GM12865 (cell line): ENCODE results near the gene ZNF787.
A peak's percentile ranks its signal among the peaks of the same experiment; 100 is the strongest.

Source experiments
- DNase-seq: peaks from one replicate; pipeline ENCODE4 v3.0.0; 2010; ENCODE audit warnings: low read depth
- H3K4me3 ChIP-seq: 2 replicates; pipeline ENCODE4 v1.5.1; 2011; ENCODE audit warnings: mild to moderate bottlenecking, low read depth, low read length, control low read depth
- CTCF ChIP-seq: IDR thresholded peaks from 2 replicates; pipeline ENCODE4 v1.5.1; 2011; ENCODE audit warnings: low read length, control low read depth, low read depth, inconsistent platforms; ENCODE audit not compliant: insufficient read depth; ENCODE audit errors: missing control alignments

ZNF787 gene

GRCh38 chr19:56121180-56122167, at the start of gene ZNF787:
ZNF787 (minus strand) TSS chr19:56121295; CDS start chr19:56103217, 18,078 bp downstream.
- no peak for TF ChIP-seq CTCF
- DNase-seq, result peak; percentile 99
- peak within 1 kb of the TSS; percentile 84 for H3K4me3 ChIP-seq

- H3K4me3 ChIP-seq, result no peak overlapping the region
- DNase-seq, result no peak
- TF ChIP-seq CTCF, result no peak
Measured at GRCh38 chr19:56170261-56170660, 49.2 kb upstream of the ZNF787 start.

- no peak for DNase-seq
- no peak for TF ChIP-seq CTCF
- no peak overlapping the region for H3K4me3 ChIP-seq
Measured at GRCh38 chr19:56167064-56167578, 46.0 kb upstream of the ZNF787 start.

- DNase-seq, result no peak
- no peak overlapping the region for H3K4me3 ChIP-seq
Measured at GRCh38 chr19:56163097-56163496, 42.0 kb upstream of the ZNF787 start.

GRCh38 chr19:56162258-56162657, 41.2 kb upstream of the ZNF787 start:
- peak; percentile 20 for DNase-seq

More at GRCh38 chr19:56163097-56163496, 42.0 kb upstream of the ZNF787 start:
- TF ChIP-seq CTCF, result no peak

GRCh38 chr19:56161534-56161933, 40.4 kb upstream of the ZNF787 start:
- no peak for DNase-seq
- TF ChIP-seq CTCF, result no peak
- H3K4me3 ChIP-seq, result no peak overlapping the region

More at GRCh38 chr19:56162258-56162657, 41.2 kb upstream of the ZNF787 start:
- no peak for TF ChIP-seq CTCF
- H3K4me3 ChIP-seq, result no peak overlapping the region
